Measurements from ENCODE around the gene CPNE2. TPM values are rescaled to one million over a fixed set of nuclear protein-coding genes. Genes with fewer than 3 reads are reported as not detected.

CPNE2 gene
- total RNA-seq, 4 donors from 2014 or later, result 41.6 to 154 (median 84.2) TPM

GRCh38 chr16:57146040-57146647, 53.8 kb downstream of the CPNE2 start:
- no peak for DNase-seq
- Histone ChIP-seq H3K4me3 (no peak overlapping the region), H3K27ac (no peak overlapping the region), H3K4me1 (peaks cover 8 to 37% (median 18%) of the 10 kb centered on the region in 4 donors), H3K27me3 (no peaks in the 10 kb centered on the region), H3K9me3 (no peaks in the 10 kb centered on the region), H3K36me3 (no peaks in the 10 kb centered on the region)
- intact Hi-C loops (cut with DNase I; ENCODE audit: low total_unique reads) (no loop called here), in situ Hi-C loops (cut with MboI; ENCODE audit: low pct_ligation_motif_present in 1 of 4, low pct_unique_long_range_greater_than_20kb in 1 of 4, low sequenced_read_pairs in 3 of 4) (no loop called here)
- no peak for TF ChIP-seq EP300 (IDR thresholded peaks at IDR 0.05; ENCODE audit: low read depth)
- no peak for TF ChIP-seq POLR2A (IDR thresholded peaks at IDR 0.05)
- no peak for TF ChIP-seq POLR2AphosphoS5 (IDR thresholded peaks at IDR 0.05)
- TF ChIP-seq CTCF (IDR thresholded peaks at IDR 0.05), result no peak
- WGBS, 2 donors (ENCODE audit: low coverage in 1 of 2), result 87 to 89% methylated on average over 3 to 22 of the region's 24 CpGs

- in situ Hi-C loops (cut with MboI; ENCODE audit: low pct_ligation_motif_present in 1 of 4, low pct_unique_long_range_greater_than_20kb in 1 of 4, low sequenced_read_pairs in 3 of 4), result no loop called here
Observed at GRCh38 chr16:57146735-57147134, 54.4 kb downstream of the CPNE2 start.

GRCh38 chr16:57147381-57148221, 55.2 kb downstream of the CPNE2 start:
- Histone ChIP-seq H3K36me3 (peaks cover 0 to 2% (median 0%) of the 10 kb centered on the region in 4 donors), H3K9me3 (no peaks in the 10 kb centered on the region), H3K27me3 (no peaks in the 10 kb centered on the region), H3K4me3 (no peak overlapping the region), H3K27ac (peak overlapping the region in 2 of 4 donors; percentile 12 to 26), H3K4me1 (peaks cover 8 to 26% (median 13%) of the 10 kb centered on the region in 4 donors)
- TF ChIP-seq POLR2AphosphoS5 (IDR thresholded peaks at IDR 0.05) (no peak), CTCF (IDR thresholded peaks at IDR 0.05) (no peak), POLR2A (IDR thresholded peaks at IDR 0.05) (no peak), EP300 (IDR thresholded peaks at IDR 0.05; ENCODE audit: low read depth) (no peak)
- intact Hi-C loops (cut with DNase I; ENCODE audit: low total_unique reads), result no loop called here
- in situ Hi-C loops (cut with MboI; ENCODE audit: low pct_ligation_motif_present in 1 of 4, low pct_unique_long_range_greater_than_20kb in 1 of 4, low sequenced_read_pairs in 3 of 4), result no loop called here
- DNase-seq, result no peak
- WGBS, 2 donors (ENCODE audit: low coverage in 1 of 2), result 59 to 65% methylated on average over 9 to 14 of the region's 14 CpGs

More at GRCh38 chr16:57146735-57147134, 54.4 kb downstream of the CPNE2 start:
- 89% methylated on average over 4 of the region's 5 CpGs; no CpG with 5 or more reads in 1 of the 2 donors for WGBS, 2 donors (ENCODE audit: low coverage in 1 of 2)
- no peak for DNase-seq
- H3K27me3 ChIP-seq, result no peaks in the 10 kb centered on the region
- no peak overlapping the region for H3K4me3 ChIP-seq
- peak in 3 of 5 experiments; percentile 13 to 33 (median 23) for TF ChIP-seq CTCF (IDR thresholded peaks at IDR 0.05)
- TF ChIP-seq EP300 (IDR thresholded peaks at IDR 0.05; ENCODE audit: low read depth), result no peak
- no peaks in the 10 kb centered on the region for H3K36me3 ChIP-seq
- H3K9me3 ChIP-seq, result no peaks in the 10 kb centered on the region
- H3K27ac ChIP-seq, result peak overlapping the region in 1 of 4 donors; percentile 12
- intact Hi-C loops (cut with DNase I; ENCODE audit: low total_unique reads), result no loop called here
- H3K4me1 ChIP-seq, result peaks cover 8 to 33% (median 18%) of the 10 kb centered on the region in 4 donors

GRCh38 chr16:57148481-57148880, 56.1 kb downstream of the CPNE2 start:
- Histone ChIP-seq H3K4me3 (no peak overlapping the region), H3K27me3 (no peaks in the 10 kb centered on the region), H3K4me1 (peaks cover 3 to 17% (median 5%) of the 10 kb centered on the region in 4 donors), H3K27ac (no peak overlapping the region), H3K9me3 (no peaks in the 10 kb centered on the region), H3K36me3 (peaks cover 0 to 6% (median 0%) of the 10 kb centered on the region in 4 donors)
- in situ Hi-C loops (cut with MboI; ENCODE audit: low pct_ligation_motif_present in 1 of 4, low pct_unique_long_range_greater_than_20kb in 1 of 4, low sequenced_read_pairs in 3 of 4) (no loop called here), intact Hi-C loops (cut with DNase I; ENCODE audit: low total_unique reads) (no loop called here)
- TF ChIP-seq EP300 (IDR thresholded peaks at IDR 0.05; ENCODE audit: low read depth), result no peak
- TF ChIP-seq CTCF (IDR thresholded peaks at IDR 0.05), result no peak
- no peak for TF ChIP-seq POLR2AphosphoS5 (IDR thresholded peaks at IDR 0.05)
- no peak for TF ChIP-seq POLR2A (IDR thresholded peaks at IDR 0.05)
- 96 to 99% methylated on average over 5 to 6 of the region's 6 CpGs for WGBS, 2 donors (ENCODE audit: low coverage in 1 of 2)
- no peak for DNase-seq
